NCI-H1105 (cell line): ENCODE measurements around the gene GABRR1.

ENCODE experiments used
- DNase-seq: peaks from one replicate; lab custom pipeline; 2025; lab: John Stamatoyannopoulos, UW

Gene GABRR1

GRCh38 chr6:89215391-89215790, 1.8 kb downstream of the GABRR1 start:
- DNase-seq = no peak

DNA sequence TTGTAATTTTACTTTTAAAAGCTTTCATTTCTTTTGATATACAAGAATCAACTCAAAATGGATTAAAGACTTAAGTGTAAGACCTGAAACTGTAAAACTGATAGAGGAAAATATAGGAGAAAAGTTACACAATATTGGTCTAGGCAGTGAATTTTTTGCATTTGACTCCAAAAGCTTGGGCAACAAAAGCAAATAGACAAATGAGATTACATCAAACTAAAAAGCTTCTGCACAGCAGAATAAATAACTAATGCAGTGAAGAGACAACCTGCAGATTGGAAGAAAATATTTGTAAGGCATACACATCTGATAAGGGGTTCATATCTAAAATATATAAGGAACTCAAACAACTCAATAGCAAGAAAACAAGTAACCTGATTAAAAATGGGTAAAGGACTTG, 3.0 kb downstream of the GABRR1 start:
- no peak for DNase-seq

DNA sequence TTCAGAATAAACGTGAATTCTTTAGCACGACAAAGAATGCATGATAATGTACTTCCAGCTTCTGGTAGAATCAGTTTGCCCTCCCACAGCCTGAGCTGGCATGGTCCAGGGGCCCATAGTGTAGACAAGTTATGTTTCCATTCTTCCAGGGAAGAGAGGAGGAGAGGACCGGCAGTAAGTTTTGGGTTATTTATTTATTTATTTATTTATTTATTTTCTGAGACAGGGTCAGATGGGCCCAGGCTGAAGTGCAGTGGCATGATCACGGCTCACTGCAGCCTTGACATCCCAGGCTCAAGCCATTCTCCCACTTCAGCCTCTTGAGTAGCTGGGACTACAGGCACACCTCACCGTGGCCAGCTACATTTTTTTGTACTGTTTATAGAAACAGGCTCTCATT, 4.7 kb downstream of the GABRR1 start:
- DNase-seq = no peak

GRCh38 chr6:89209457-89209856, 7.7 kb downstream of the GABRR1 start:
- no peak for DNase-seq

DNA sequence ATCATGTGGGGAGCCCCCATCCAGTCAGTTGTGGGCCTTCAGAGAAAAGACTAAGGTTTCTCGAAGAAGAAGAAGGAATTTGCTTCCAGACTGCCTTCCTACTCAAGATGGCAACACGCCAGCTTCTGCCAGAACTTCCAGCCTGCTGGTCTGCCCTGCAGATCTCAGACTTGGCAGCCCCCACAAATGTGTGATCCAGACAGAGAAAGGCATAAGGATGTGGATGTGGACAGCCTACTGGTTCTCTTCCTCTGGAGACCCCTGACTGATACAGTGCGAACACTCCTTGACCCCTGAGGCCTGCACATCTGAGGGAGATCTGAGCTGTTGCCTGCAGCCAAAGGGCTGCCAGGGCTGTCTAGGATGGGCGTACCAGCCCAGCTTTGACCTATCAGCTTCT, 8.6 kb downstream of the GABRR1 start:
- DNase-seq = no peak

GRCh38 chr6:89205819-89206218, 11.3 kb downstream of the GABRR1 start:
- no peak for DNase-seq

DNA sequence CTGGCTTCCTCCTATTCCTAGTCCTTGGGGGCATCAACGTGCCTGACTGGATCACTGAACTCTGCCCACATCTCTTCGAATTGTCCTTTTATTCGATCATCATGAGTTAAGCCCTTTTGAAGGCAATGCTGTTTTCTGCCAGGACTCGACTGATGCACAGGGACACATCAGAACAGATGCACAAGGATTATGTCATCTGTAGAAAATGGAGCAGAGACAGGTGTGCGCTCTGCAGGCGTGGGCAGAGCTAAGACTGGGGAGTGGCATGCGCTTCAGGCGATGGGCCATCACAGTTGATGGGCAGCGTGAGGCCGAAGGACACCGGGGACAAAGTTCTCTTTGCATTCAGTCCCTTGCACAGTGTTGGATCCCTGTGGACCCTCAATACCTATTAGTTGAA, 13.1 kb downstream of the GABRR1 start:
- no peak for DNase-seq

GRCh38 chr6:89200706-89201215, 16.4 kb downstream of the GABRR1 start:
- no peak for DNase-seq

DNA sequence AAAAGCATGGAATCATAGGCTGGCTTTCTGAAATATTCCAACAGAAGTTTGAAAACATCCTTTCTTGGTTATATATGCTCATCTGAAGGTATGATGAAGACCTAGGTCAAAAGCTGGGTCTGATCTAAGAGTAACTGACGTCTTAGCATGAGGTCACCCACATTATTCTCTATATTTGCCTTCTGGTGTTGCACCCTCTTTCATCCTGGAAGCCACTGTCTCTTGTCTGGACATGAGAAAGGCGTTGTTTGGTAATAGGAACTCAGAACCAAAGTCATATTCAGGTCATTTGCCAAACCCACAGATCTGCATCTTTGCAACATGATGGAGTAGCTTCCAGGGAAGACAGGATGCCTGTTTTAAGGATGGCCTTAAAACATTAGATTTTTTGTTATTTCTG, 17.6 kb downstream of the GABRR1 start:
- no peak for DNase-seq

DNA sequence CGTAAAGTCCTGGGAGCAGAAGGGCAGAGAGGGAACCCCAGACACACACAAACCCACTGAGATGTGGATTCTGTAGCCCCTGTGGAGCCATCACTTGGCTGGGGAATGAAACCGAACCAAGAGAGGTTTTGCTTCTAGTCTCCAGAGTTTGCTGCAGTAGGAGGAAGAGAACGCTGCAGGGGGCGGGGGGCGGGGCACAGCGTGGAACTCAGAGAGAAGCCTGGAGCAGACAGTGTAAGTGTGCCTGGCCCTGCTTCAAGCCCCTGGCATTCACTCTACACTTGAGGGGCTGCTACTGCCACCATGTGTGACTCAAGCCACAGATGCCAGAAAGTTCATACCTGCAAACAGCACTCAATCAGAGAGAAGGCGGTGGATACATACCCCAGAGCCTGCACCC, 18.9 kb downstream of the GABRR1 start:
- DNase-seq = no peak

DNA sequence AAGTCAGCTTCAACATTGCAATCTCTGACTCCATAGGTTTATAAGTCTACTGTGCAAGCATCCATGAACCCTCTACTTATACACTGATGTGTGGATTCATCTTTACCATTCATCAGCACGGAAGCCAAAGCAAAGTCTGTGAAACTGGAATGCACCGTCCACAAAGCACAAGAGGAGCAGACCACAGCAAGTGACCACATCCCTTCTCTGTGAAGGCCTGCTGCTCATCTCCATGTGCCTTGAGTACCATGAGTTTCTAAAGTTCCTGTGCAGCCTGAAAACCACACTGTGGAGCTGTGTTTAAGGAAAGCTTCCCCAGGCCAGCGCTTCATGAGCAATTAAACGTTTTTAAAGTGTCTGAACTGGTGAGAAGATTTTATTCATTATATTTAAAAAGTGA, 20.0 kb downstream of the GABRR1 start:
- DNase-seq = no peak

GRCh38 chr6:89194559-89194958, 22.6 kb downstream of the GABRR1 start:
- no peak for DNase-seq

DNA sequence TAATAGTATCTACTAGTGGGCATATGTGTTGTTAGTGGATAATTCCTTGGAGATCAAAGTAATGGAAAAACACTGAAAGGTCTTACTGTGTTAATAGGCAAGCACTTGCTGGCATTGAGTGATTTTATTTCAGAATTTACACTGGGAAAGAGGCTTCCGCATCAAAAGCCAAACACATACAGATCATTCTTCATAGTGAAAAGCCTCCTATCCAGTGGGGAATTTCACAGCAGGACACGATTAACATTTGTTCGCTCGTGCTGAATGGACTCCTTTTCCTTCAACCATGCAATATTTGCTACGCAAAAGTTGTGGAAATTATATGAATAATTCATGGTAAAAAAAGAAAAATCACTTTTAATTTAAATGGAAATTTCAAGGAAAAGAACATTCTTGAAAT, 26.4 kb downstream of the GABRR1 start:
- no peak for DNase-seq

GRCh38 chr6:89187504-89187903, 29.7 kb downstream of the GABRR1 start:
- DNase-seq = no peak

- DNase-seq = no peak
These were observed 30.4 kb downstream of the GABRR1 start for GRCh38 chr6:89186762-89187161.

GRCh38 chr6:89184344-89184743, 32.8 kb downstream of the GABRR1 start:
- DNase-seq = no peak

DNA sequence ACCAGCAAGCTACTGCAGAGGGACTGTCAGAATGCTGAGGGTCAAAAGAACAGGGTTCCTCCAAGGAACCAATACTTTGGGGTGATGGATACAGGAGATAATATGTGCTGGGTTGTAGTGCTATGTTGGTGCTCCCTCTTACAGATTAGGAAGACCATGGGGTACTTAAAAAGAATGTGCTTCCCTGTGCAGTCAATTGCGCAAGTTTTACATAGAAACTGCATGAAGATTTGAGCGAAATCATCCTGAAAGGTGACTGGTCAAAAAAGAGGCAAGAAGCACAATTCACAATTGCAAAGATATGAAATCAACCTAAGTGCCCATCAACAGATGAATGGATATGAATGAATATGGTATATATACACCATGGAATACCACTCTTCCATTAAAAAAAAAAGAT, 33.9 kb downstream of the GABRR1 start:
- DNase-seq = no peak

GRCh38 chr6:89180971-89181370, 36.2 kb downstream of the GABRR1 start:
- no peak for DNase-seq

DNA sequence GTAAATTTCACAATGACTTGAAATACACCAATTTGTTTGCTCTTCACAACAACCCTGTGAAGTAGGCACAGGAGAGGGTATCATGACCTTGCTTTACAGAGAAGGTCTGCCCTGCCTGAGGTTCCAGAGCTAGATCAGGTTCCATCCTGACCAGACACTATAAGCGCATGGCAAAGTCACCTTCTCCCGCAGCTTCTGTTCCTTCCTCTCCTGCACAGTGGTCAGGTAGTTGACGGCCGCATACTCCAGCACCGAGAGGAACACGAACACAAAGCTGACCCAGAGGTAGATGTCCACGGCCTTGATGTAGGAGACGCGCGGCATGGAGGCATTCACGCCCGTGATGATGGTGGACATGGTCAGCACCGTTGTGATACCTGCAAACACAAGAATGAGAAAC, 37.0 kb downstream of the GABRR1 start:
- DNase-seq = no peak

GRCh38 chr6:89173634-89174033, 43.5 kb downstream of the GABRR1 start:
- no peak for DNase-seq

GRCh38 chr6:89172131-89172530, 45.0 kb downstream of the GABRR1 start:
- DNase-seq = no peak

GRCh38 chr6:89162047-89162371, 55.1 kb downstream of the GABRR1 start:
- no peak for DNase-seq

DNA sequence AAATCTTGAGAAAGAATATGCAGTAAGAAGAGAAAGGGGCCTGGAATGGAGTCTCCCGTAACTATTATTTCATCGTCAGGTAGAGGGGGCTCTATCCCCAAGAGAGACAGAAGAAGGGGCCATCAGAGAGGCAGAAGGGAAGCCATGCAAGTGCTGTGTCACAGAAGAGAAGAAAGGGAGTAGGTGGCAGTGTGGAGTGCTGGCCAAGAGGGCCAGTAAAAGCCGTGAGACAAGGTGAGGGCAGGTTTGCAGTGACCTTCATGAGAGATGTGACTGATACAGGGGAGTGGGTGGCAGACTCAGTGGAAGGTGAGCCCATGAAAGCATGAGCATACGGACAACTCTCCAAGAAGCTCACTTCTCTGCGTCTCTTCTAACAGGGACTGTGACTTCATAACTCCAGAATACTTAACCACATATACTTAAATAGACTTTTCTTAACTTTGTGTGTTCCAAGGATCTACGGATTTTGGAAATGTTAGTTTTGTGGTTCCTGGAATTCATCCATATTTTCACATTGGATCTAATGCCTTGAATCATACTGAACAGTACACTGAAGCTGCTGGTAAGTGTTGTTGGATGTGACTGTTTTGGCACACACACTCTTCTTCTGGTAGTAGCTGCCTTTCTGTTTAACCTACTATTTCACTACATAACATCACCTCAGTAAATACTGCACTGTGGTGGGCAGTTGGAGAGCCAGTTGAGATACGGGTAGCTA, 55.7 kb downstream of the GABRR1 start:
- no peak for DNase-seq

GRCh38 chr6:89160331-89161092, 56.6 kb downstream of the GABRR1 start:
- no peak for DNase-seq
